Measurements from ENCODE around the gene NYNRIN.

The NYNRIN gene

GRCh38 chr14:24463017-24463883 lies 64.4 kb downstream of the NYNRIN start:
- no peak for DNase-seq

- no peak for DNase-seq
Observed at GRCh38 chr14:24463884-24464785, 65.3 kb downstream of the NYNRIN start.

- DNase-seq, result no peak
Observed at GRCh38 chr14:24465368-24465767, 66.6 kb downstream of the NYNRIN start.

- no peak for DNase-seq
Observed at GRCh38 chr14:24465805-24466204, 67.0 kb downstream of the NYNRIN start.

Data from T-helper 9 cell (primary cell).